ENCODE data around the gene HPN.

DNA sequence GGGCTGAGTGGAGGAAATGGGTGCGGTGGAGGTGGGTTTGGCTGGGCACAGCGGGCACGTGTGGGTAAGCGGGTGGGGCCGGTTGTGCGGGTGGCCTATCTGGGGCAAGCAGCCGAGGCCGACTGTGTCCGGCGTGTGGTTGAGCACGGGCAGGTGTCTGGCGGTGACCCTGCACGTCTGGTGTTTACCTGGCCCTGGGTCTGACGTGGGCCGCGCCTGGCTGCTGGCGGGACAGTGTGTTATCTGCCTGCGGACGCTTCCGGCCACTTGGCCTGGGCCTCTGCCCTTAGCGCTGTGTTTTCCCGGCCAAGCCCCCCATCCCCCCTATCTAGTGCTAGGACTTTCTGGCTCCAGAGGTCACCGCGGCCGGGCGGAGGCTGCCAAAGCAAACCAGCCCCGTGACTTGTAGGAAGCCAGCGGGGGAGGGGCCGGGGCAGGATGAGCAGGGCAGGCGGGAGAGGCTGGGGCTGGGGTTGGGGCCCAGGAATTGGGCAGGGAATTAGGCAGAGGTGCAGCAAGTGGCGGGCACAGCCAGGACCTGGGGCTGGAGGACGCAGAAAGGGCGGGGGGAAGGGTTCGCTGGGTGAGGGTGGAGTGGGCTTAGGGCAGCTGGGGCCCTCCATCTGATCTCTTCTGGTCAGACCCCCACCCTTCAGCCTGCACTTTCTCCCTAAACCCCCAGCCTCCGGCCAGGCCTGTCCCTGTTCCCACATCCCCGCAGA, 534 bp upstream of the HPN start:
- no peak for TF ChIP-seq POLR2A (IDR thresholded peaks at IDR 0.05)
- TF ChIP-seq, protein P1, sequence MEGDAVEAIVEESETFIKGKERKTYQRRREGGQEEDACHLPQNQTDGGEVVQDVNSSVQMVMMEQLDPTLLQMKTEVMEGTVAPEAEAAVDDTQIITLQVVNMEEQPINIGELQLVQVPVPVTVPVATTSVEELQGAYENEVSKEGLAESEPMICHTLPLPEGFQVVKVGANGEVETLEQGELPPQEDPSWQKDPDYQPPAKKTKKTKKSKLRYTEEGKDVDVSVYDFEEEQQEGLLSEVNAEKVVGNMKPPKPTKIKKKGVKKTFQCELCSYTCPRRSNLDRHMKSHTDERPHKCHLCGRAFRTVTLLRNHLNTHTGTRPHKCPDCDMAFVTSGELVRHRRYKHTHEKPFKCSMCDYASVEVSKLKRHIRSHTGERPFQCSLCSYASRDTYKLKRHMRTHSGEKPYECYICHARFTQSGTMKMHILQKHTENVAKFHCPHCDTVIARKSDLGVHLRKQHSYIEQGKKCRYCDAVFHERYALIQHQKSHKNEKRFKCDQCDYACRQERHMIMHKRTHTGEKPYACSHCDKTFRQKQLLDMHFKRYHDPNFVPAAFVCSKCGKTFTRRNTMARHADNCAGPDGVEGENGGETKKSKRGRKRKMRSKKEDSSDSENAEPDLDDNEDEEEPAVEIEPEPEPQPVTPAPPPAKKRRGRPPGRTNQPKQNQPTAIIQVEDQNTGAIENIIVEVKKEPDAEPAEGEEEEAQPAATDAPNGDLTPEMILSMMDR (IDR thresholded peaks at IDR 0.05): no peak

All from Peyer's patch (tissue), 4 donors.